ENCODE measurements around the gene OPRL1. TPM values are rescaled to one million over a fixed set of nuclear protein-coding genes. Genes with fewer than 3 reads are reported as not detected.
A peak's percentile ranks its signal among the peaks of the same experiment; 100 is the strongest.

Gene OPRL1
- total RNA-seq, 1 donor from 2014 or later, result 1.9 TPM

DNA sequence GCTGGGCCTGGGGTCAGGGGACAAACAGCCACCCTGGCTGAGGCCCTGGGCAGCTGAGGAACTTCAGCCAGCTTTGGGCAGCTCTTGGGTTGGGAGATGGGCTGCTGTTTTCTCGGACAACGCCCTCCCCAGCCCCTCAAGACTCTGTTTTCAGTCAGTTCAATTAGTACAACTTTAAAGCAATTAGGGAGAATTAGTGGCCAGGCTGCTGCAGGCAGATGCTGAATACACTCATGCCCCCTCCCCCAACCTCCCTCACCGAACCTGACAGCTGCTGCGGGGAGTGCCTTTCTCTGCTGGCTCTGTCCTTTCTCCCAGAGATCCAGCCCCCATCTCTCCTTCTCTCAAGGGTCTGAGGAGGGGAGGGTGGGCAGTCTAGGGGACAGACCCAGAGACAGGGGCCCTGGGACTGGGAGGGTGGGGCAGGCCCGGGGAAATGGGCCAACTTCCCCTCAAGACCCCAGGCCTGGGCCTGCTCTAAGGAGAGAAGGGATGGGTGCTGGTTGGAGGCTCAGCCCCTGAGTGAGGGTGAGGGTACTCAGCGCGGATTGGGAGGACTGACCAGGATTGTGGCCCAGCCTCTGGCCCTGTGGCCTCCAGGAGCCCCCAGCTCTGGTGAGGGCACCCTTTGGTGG lies 66.5 kb downstream of the OPRL1 start:
- Histone ChIP-seq H3K27ac (no peak overlapping the region), H3K4me3 (no peak overlapping the region), H3K4me1 (no peaks in the 10 kb centered on the region), H3K36me3 (no peaks in the 10 kb centered on the region), H3K27me3 (peaks cover 11% of the 10 kb centered on the region), H3K9me3 (peaks cover 6% of the 10 kb centered on the region)
- intact Hi-C loops (cut with DNase I), result no loop called here
- TF ChIP-seq, protein P1, sequence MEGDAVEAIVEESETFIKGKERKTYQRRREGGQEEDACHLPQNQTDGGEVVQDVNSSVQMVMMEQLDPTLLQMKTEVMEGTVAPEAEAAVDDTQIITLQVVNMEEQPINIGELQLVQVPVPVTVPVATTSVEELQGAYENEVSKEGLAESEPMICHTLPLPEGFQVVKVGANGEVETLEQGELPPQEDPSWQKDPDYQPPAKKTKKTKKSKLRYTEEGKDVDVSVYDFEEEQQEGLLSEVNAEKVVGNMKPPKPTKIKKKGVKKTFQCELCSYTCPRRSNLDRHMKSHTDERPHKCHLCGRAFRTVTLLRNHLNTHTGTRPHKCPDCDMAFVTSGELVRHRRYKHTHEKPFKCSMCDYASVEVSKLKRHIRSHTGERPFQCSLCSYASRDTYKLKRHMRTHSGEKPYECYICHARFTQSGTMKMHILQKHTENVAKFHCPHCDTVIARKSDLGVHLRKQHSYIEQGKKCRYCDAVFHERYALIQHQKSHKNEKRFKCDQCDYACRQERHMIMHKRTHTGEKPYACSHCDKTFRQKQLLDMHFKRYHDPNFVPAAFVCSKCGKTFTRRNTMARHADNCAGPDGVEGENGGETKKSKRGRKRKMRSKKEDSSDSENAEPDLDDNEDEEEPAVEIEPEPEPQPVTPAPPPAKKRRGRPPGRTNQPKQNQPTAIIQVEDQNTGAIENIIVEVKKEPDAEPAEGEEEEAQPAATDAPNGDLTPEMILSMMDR (IDR thresholded peaks at IDR 0.05), result no peak
- ATAC-seq (no peak), DNase-seq (peak; percentile 51)

DNA sequence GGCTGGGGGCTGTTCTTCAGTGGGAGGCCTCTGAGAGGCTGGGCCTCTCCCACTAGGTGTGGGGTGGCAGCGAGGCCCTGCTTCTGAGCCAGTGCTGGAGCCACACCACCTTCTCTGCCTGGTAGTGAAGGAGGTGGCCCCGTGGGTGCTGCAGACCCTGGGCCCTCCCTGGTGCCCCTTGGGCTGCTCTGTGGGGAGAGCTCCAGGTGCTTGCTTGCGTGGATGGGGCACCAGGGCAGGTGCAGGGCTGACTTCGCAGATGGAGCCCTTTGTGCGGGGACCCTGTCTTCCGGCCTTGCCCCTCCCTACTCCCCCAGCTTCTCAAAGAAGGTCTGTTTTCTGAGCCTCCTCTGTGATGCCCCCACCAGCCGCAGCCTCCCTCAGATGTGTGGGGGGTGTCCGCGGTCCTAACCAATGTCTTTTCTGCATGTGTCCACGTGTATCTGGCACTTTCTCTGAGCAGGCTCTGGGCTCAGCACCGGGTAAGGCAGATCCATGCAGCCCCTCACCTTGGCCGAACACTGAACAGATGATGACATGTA lies 67.1 kb downstream of the OPRL1 start:
- Histone ChIP-seq H3K27ac (no peak overlapping the region), H3K27me3 (peaks cover 11% of the 10 kb centered on the region), H3K36me3 (no peaks in the 10 kb centered on the region), H3K4me1 (no peaks in the 10 kb centered on the region), H3K4me3 (no peak overlapping the region), H3K9me3 (peaks cover 6% of the 10 kb centered on the region)
- TF ChIP-seq, protein P1 (IDR thresholded peaks at IDR 0.05), result no peak
- intact Hi-C loops (cut with DNase I), result no loop called here
- DNase-seq (peak; percentile 25), ATAC-seq (no peak)

DNA sequence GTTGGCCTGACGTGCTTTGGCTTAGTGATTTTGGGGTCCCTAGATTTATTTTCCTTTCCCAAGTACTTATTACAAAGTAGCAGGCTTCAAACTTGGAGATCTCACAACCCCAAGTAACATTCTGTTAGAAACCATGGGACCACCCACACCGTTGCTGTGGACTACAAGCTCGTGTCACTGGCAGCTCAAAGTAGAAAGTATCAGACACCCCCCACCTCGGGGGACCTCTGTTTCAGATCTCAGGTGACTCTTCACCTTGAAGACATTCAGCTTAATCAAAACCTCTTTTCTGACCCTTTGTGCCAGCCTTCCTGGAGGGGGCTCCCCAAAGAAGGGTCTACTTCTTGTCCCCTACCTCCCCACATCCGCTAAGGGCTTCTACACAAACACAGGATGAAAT lies 68.7 kb downstream of the OPRL1 start:
- H3K4me3 ChIP-seq, result no peak overlapping the region
- no peaks in the 10 kb centered on the region for H3K4me1 ChIP-seq
- intact Hi-C loops (cut with DNase I), result no loop called here
- no peak for ATAC-seq
- DNase-seq, result no peak
- H3K9me3 ChIP-seq, result peaks cover 6% of the 10 kb centered on the region
- TF ChIP-seq, protein P1 (IDR thresholded peaks at IDR 0.05), result no peak
- no peaks in the 10 kb centered on the region for H3K36me3 ChIP-seq
- H3K27ac ChIP-seq, result no peak overlapping the region
- peaks cover 11% of the 10 kb centered on the region for H3K27me3 ChIP-seq

DNA sequence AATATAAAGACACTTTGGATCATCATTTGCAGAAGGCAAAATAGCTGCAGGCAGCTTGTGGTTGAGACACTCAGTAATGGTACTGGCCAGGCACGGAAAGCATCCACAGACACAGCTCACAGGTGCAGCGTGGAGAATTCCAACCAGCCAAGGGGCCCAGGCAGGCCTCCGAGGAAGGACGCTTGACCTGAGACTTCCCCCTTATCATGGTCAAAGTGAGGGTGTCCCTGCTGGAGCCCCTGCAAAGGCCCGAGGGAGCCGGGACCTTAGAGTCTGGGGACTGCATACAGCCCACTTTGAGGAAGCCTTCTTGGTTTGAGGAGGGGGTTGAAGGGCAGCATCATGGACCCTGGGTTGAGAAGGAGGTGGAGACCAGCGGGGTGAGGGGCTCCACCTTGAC lies 69.3 kb downstream of the OPRL1 start:
- H3K9me3 ChIP-seq, result peaks cover 6% of the 10 kb centered on the region
- no peak overlapping the region for H3K27ac ChIP-seq
- TF ChIP-seq, protein P1 (IDR thresholded peaks at IDR 0.05), result no peak
- intact Hi-C loops (cut with DNase I), result no loop called here
- H3K4me3 ChIP-seq, result no peak overlapping the region
- no peaks in the 10 kb centered on the region for H3K4me1 ChIP-seq
- peaks cover 11% of the 10 kb centered on the region for H3K27me3 ChIP-seq
- ATAC-seq, result no peak
- no peaks in the 10 kb centered on the region for H3K36me3 ChIP-seq
- peak; percentile 28 for DNase-seq

DNA sequence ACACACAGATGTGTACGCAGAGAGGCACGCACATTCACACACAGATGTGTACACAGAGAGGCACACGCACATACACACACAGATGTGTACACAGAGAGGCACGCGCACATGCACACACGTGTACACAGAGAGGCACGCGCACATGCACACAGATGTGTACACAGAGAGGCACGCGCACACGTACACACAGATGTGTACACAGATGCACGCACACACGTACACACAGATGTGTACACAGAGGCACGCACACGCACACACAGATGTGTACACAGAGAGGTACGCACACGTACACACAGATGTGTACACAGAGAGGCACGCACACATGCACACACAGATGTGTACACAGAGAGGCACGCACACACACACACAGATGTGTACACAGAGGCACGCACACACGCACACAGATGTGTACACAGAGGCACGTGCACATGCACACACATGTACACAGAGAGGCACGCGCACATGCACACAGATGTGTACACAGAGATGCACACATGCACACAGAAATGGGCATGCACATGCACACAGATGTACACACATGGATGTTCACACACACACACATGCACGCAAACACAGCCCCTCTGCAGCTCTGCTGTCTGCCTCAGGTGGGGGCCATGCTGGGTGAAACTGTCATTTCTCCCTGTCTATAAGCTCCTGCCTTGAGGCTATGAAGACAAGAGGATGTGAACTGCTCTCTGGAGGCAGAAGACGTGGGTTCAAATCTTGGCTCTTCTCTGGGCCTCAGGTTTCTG lies 70.1 kb downstream of the OPRL1 start:
- no peaks in the 10 kb centered on the region for H3K4me1 ChIP-seq
- no peak overlapping the region for H3K27ac ChIP-seq
- no peaks in the 10 kb centered on the region for H3K36me3 ChIP-seq
- ATAC-seq, result no peak
- peaks cover 11% of the 10 kb centered on the region for H3K27me3 ChIP-seq
- peak; percentile 17 for DNase-seq
- peaks cover 6% of the 10 kb centered on the region for H3K9me3 ChIP-seq
- TF ChIP-seq, protein P1 (IDR thresholded peaks at IDR 0.05), result no peak
- no peak overlapping the region for H3K4me3 ChIP-seq
- intact Hi-C loops (cut with DNase I), result no loop called here

Small RNAs within 50 kb of the gene (microRNA-seq; reads per million reads assigned to microRNA genes)
- 0.66 reads per million for gene MIR6813 (ENCODE audit: borderline microRNAs expressed)

Other genes starting within 250 kb of the OPRL1 start
- 19.7 TPM for gene ZBTB46, start 248.8 kb upstream of the OPRL1 start, total RNA-seq
- not detected for gene ABHD16B, start 218.6 kb upstream of the OPRL1 start, total RNA-seq
- gene TPD52L2, start 214.8 kb upstream of the OPRL1 start, total RNA-seq, result 81.5 TPM
- gene DNAJC5, start 185.0 kb upstream of the OPRL1 start, total RNA-seq, result 49.8 TPM
- gene UCKL1, start 123.7 kb upstream of the OPRL1 start, total RNA-seq, result 38.9 TPM
- 17.6 TPM for gene ZNF512B, start 110.2 kb upstream of the OPRL1 start, total RNA-seq
- 4.3 TPM for gene SAMD10, start 100.4 kb upstream of the OPRL1 start, total RNA-seq
- gene PRPF6, start 99.0 kb upstream of the OPRL1 start, total RNA-seq, result 58.9 TPM
- gene C20orf204, start 43.9 kb upstream of the OPRL1 start, total RNA-seq, result 1.9 TPM
- 135 TPM for gene SOX18, start 30.4 kb upstream of the OPRL1 start, total RNA-seq
- 40.2 TPM for gene TCEA2, start 16.9 kb upstream of the OPRL1 start, total RNA-seq
- 40.8 TPM for gene RGS19, start 564 bp upstream of the OPRL1 start, total RNA-seq
- gene LKAAEAR1, start 4.3 kb downstream of the OPRL1 start, total RNA-seq, result not detected
- not detected for gene NPBWR2, start 27.5 kb downstream of the OPRL1 start, total RNA-seq
- gene MYT1, start 84.4 kb downstream of the OPRL1 start, total RNA-seq, result 0.12 TPM
- gene PCMTD2, start 175.7 kb downstream of the OPRL1 start, total RNA-seq, result 58.8 TPM

Data from upper lobe of right lung (tissue), 1 donor.